Nephron (organoid): ENCODE measurements around the gene HOXA7.
A peak's percentile ranks its signal among the peaks of the same experiment; 100 is the strongest.

Experiments
- H3K27ac Mint-ChIP-seq, 3 experiments: 2 replicates each; pipeline ENCODE4 v1.8.0; 2020; ENCODE audit warnings: mixed read lengths in 3 of 3, mild to moderate bottlenecking in 2 of 3, moderate library complexity in 1 of 3
- H3K27me3 Mint-ChIP-seq: 2 replicates; pipeline ENCODE4 v1.8.0; 2021; ENCODE audit warnings: low read depth, mild to moderate bottlenecking, moderate library complexity, mixed read lengths
- H3K36me3 Mint-ChIP-seq: 2 replicates; pipeline ENCODE4 v1.8.0; 2020; ENCODE audit warnings: low read depth, mixed read lengths
- H3K4me1 Mint-ChIP-seq: 2 replicates; pipeline ENCODE4 v1.8.0; 2020; ENCODE audit warnings: mixed read lengths
- H3K4me3 Mint-ChIP-seq, 3 experiments: 2 replicates each; pipeline ENCODE4 v1.8.0; 2020; ENCODE audit warnings: mild to moderate bottlenecking in 3 of 3, mixed read lengths in 3 of 3, moderate library complexity in 2 of 3
- H3K9me3 Mint-ChIP-seq: 2 replicates; pipeline ENCODE4 v1.8.0; 2020; ENCODE audit warnings: mixed read lengths
- CTCF ChIP-seq, 3 experiments: fragments of 200-600 bp; sonication (generic); IDR thresholded peaks; one replicate each; pipeline ENCODE4 v1.5.0; 2021; ENCODE audit warnings: antibody characterized with exemption in 3 of 3; ENCODE audit not compliant: unreplicated experiment in 3 of 3

The HOXA7 gene

GRCh38 chr7:27124902-27125689, 31.4 kb downstream of the HOXA7 start:
- H3K4me1 Mint-ChIP-seq: peaks cover 94% of the 10 kb centered on the region
- peaks cover 80% of the 10 kb centered on the region for H3K36me3 Mint-ChIP-seq
- peak overlapping the region; percentile 90 to 93 (median 91) for H3K4me3 Mint-ChIP-seq
- H3K9me3 Mint-ChIP-seq: no peaks in the 10 kb centered on the region
- peaks cover 5% of the 10 kb centered on the region for H3K27me3 Mint-ChIP-seq
- TF ChIP-seq CTCF (IDR thresholded peaks at IDR 0.05; ENCODE audit: unreplicated experiment in 3 of 3): no peak
- H3K27ac Mint-ChIP-seq: peak overlapping the region; percentile 98 to 100 (median 99)

DNA sequence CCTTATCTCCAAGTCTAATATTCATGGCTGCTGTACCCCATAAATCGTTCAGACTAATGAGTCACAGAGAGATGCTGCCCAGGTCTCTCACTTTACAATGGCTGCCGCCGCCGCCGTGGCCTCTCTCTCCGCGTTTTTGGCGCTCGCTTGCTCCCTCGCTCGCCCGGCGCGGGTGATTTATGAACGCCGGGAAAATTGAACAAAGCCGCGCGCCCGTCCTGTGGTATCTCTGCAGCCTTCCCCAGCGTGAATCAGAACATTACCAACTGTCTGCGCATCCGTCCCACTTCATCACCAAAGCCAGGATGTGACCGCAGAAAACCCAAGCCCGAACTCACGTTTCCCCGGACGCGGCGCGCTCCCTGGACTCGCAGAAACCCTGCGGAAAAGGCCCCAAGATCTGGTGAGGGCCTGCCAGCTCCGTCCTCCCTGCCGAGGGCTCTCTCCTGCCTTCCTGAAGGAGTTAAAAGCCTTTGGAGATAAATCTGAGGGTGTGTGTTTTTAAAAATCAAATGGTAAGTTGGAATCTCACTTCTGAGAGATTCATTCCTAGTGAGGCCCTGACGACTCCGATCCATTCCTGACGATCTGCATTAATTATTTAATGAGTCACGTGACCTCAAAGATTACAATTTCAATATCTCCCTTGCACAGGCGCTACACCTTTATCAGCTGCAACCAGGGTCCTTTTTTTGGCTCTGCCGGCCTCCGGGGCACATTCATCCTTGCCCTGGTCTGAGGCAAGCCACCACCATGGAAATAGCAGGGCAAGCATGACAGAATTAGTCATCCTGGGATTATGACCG, 32.2 kb downstream of the HOXA7 start:
- peaks cover 98% of the 10 kb centered on the region for H3K4me1 Mint-ChIP-seq
- peak overlapping the region; percentile 98 to 100 (median 99) for H3K27ac Mint-ChIP-seq
- H3K27me3 Mint-ChIP-seq: peaks cover 5% of the 10 kb centered on the region
- TF ChIP-seq CTCF (IDR thresholded peaks at IDR 0.05; ENCODE audit: unreplicated experiment in 3 of 3): no peak
- H3K4me3 Mint-ChIP-seq: peak overlapping the region; percentile 90 to 93 (median 91)
- H3K9me3 Mint-ChIP-seq: no peaks in the 10 kb centered on the region
- H3K36me3 Mint-ChIP-seq: peaks cover 87% of the 10 kb centered on the region

DNA sequence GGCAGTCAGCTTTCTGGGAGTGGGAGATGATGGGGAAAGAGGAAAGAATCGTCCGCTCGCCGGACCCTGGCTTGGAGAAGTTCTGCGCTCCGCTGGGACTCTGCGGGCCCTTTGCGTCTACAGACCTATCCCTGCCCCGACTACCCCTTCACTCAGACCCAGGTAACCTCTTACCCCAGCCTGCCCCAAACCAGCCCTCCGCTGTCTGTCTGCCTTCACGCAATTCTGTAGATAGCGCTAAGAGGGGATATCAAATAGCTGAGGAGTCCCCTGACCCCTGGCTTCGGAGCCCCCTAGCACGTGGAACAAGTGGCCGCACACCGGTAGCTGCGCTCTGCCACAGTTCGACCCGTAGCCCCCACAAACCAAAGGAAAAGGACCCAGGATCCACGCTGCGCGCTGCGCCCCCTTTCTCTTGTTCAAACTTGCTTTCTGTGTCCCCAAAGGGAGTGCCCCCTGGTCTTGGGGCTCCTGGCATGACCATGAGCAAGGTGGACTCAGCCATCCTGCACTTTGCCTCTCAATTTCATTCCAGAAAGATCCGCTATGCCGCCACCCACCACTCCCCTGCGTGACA, 32.9 kb downstream of the HOXA7 start:
- Mint-ChIP-seq H3K4me3 (peak overlapping the region; percentile 90 to 93 (median 91)), H3K27me3 (peaks cover 3% of the 10 kb centered on the region), H3K27ac (peak overlapping the region; percentile 98 to 100 (median 99)), H3K36me3 (peaks cover 88% of the 10 kb centered on the region), H3K4me1 (peaks cover 98% of the 10 kb centered on the region), H3K9me3 (no peaks in the 10 kb centered on the region)
- TF ChIP-seq CTCF (IDR thresholded peaks at IDR 0.05; ENCODE audit: unreplicated experiment in 3 of 3): no peak

DNA sequence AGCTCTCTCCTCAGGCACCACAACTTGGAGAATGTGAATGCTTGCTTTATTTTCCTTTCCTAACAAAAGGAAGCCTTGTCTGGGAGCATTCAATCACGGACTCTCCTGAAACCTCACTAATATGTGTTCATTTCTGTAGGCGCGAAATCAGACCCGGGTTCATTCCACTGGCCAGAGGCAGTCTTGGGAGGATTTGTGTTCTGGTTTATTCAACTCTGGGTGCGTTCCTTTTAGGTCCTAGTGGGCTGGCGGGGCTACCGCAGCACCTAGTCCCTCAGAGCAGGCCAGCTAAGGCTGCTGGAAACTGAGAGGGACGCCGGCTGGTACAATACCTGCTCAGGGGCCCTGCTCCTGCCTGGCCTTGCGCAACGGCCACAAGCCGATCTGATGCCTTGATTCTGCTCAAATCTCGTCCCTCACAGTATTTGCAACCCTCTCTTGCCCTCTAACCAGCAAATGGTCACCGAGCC, 33.4 kb downstream of the HOXA7 start:
- H3K4me3 Mint-ChIP-seq: peak overlapping the region; percentile 90 to 93 (median 91)
- peak overlapping the region; percentile 98 to 100 (median 99) for H3K27ac Mint-ChIP-seq
- H3K4me1 Mint-ChIP-seq: peaks cover 98% of the 10 kb centered on the region
- no peaks in the 10 kb centered on the region for H3K9me3 Mint-ChIP-seq
- H3K27me3 Mint-ChIP-seq: peaks cover 7% of the 10 kb centered on the region
- peaks cover 88% of the 10 kb centered on the region for H3K36me3 Mint-ChIP-seq
- TF ChIP-seq CTCF (IDR thresholded peaks at IDR 0.05; ENCODE audit: unreplicated experiment in 3 of 3): no peak

GRCh38 chr7:27122077-27122910, 34.2 kb downstream of the HOXA7 start:
- Mint-ChIP-seq H3K9me3 (no peaks in the 10 kb centered on the region), H3K4me3 (peak overlapping the region; percentile 90 to 93 (median 91)), H3K36me3 (peaks cover 85% of the 10 kb centered on the region), H3K27me3 (peaks cover 9% of the 10 kb centered on the region), H3K27ac (peak overlapping the region; percentile 98 to 100 (median 99)), H3K4me1 (peaks cover 94% of the 10 kb centered on the region)
- no peak for TF ChIP-seq CTCF (IDR thresholded peaks at IDR 0.05; ENCODE audit: unreplicated experiment in 3 of 3)
